Measurements from ENCODE around the gene TEAD1.

Gene TEAD1

DNA sequence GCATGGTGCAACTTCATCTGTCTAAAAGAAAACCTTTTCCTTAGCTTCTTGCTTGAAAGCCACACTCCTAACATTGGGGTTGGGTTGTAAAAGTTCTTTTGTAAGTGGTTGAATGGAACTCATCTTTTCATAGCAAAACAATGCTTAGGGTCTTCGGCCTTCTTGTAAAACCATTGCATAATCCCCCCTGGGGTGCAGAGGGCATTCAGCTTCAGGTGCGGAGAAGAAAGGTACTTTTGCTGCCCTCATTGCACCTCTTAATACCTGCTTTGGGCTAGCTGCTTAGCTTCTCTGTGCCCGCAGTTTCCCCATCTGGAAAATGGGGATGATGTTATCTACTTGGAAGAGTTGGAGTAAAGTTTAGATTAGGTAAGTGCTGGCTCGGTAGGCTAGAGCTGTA is 10.1 kb downstream of the TEAD1 start:
- Mint-ChIP-seq H3K4me3 (no peak overlapping the region), H3K9me3 (no peaks in the 10 kb centered on the region), H3K27me3 (peaks cover 60 to 98% of the 10 kb centered on the region in 2 donors), H3K4me1 (ENCODE audit: low read depth in 2 of 2) (no peaks in the 10 kb centered on the region), H3K27ac (no peak overlapping the region), H3K36me3 (ENCODE audit: insufficient read depth) (no peaks in the 10 kb centered on the region)
- DNase-seq (no peak), ATAC-seq (replicated peaks) (no peak)

DNA sequence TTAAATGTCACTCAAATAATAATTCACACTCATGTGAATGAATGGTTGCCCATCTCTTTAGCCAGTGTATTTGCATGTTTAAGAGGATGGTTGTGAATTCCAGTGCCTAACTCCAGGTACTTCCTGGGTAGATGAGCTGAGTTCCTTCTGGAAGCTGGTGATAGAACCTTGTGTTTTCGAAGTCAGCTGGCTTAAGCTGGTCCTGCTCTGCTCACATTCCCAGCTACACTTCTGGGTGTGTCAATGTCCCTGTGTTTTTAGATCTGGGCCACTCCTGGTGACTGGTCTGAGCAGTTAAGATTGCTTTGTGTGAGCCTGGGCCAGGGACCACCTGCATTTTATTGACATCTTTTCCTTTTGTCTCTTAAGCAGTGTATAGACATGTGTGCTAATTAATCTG is 10.6 kb downstream of the TEAD1 start:
- no peaks in the 10 kb centered on the region for H3K9me3 Mint-ChIP-seq
- H3K27me3 Mint-ChIP-seq = peaks cover 58 to 96% of the 10 kb centered on the region in 2 donors
- ATAC-seq (replicated peaks) (no peak), DNase-seq (no peak)
- H3K4me1 Mint-ChIP-seq (ENCODE audit: low read depth in 2 of 2) = no peaks in the 10 kb centered on the region
- no peak overlapping the region for H3K4me3 Mint-ChIP-seq
- H3K27ac Mint-ChIP-seq = no peak overlapping the region
- H3K36me3 Mint-ChIP-seq (ENCODE audit: insufficient read depth) = no peaks in the 10 kb centered on the region

DNA sequence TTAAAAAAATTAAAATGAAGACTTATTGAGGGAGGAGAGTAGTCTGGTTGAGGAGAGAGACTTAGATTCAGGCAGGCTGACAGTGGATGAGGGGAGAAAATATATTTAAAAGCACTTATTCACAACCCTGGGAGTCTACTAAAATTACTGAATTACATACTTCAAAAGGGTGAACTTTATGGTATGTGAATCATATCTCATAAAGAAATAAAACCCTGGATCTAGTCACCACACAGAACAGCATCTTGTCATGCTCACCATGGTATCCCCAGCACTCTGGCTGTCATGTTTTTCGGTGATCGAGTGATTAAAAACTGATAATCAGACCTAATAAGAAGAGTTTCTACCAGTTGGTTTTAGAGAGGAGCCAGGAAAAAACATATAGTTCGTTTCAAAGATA is 11.0 kb downstream of the TEAD1 start:
- Mint-ChIP-seq H3K4me3 (no peak overlapping the region), H3K27ac (no peak overlapping the region), H3K27me3 (peaks cover 56 to 96% of the 10 kb centered on the region in 2 donors), H3K36me3 (ENCODE audit: insufficient read depth) (no peaks in the 10 kb centered on the region), H3K4me1 (ENCODE audit: low read depth in 2 of 2) (no peaks in the 10 kb centered on the region), H3K9me3 (no peaks in the 10 kb centered on the region)
- no peak for ATAC-seq (replicated peaks)
- DNase-seq = no peak

DNA sequence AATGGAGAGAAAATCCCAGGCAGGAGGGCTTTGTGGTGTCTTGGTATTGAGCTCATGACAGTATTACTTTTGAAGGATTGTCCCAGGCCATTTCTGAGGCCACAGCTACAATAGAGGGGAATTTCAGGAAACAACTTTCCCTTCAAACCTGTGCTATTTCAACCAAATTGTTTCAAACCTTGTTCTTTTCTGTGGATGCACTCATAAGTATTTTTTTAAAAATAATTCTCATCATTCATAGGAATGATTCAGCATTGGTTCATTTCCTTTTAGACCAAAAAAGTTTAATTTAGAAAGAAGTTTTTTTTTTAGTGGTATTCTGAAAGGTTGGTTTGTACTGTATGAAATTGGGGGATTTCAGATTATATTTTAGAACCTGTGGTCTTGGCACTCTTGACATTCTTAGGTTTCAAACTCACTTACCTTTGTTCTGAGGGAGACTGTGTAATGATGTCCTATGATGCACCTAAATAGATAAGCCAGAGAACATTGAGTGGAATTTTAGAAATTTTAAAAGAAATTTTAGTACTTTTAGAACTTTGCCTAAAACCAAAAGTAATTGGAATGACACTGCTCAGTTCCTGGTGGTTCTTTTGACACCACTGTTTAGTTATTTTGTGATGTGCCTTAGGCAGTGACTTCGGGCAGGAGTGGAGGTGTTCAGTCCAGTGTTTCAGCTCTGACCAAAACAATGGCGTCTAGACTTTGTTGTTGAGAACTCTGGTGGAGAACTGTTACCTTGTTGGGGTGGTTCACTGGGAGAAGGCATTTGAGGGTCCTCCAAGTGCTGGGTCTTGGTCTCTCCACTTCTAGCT is 12.2 kb downstream of the TEAD1 start:
- H3K27ac Mint-ChIP-seq = no peak overlapping the region
- DNase-seq (no peak), ATAC-seq (replicated peaks) (no peak)
- no peaks in the 10 kb centered on the region for H3K4me1 Mint-ChIP-seq (ENCODE audit: low read depth in 2 of 2)
- no peaks in the 10 kb centered on the region for H3K9me3 Mint-ChIP-seq
- no peaks in the 10 kb centered on the region for H3K36me3 Mint-ChIP-seq (ENCODE audit: insufficient read depth)
- H3K27me3 Mint-ChIP-seq = peaks cover 51 to 96% of the 10 kb centered on the region in 2 donors
- no peak overlapping the region for H3K4me3 Mint-ChIP-seq

DNA sequence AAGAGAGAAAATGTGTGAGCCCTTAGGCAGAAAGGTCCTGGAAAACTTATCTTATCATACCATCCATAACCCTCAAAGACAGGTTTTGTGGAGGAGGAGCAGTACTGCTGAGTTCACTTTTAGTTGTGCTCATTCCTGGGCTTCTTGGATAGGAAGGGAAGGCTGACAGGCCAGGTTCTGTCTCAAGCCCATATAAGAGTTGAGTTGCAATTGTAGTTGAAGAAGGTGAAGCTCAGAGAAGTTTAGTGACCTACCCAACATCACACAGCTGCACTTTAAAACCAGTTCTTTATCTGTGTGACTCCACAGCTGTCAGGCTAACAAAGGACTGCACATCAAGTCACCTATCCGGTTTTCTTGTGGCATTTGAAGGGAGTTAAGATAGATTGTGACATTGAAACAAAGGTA is 13.0 kb downstream of the TEAD1 start:
- Mint-ChIP-seq H3K4me3 (no peak overlapping the region), H3K27ac (no peak overlapping the region), H3K36me3 (ENCODE audit: insufficient read depth) (no peaks in the 10 kb centered on the region), H3K27me3 (peaks cover 43 to 94% of the 10 kb centered on the region in 2 donors), H3K4me1 (ENCODE audit: low read depth in 2 of 2) (no peaks in the 10 kb centered on the region), H3K9me3 (no peaks in the 10 kb centered on the region)
- DNase-seq (no peak), ATAC-seq (replicated peaks) (no peak)

DNA sequence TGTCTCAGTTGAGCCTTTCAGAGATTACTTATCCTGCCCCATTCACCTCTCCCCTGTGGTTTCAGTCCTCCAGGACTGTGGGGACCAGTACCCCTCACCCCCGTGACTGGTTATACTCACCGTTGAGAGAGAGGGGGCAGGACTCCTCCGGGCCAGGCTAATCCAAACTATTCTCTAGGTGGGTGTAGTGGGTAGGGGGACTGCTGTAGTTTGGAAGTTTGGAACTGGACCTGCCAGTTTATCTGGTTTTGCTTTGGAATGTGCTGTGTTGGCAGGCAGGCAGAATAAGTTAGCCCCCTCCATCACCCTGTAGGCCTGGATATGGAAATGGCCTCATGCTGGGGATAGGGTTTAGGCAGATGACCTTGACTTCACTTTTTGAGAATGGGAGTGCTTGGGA is 13.5 kb downstream of the TEAD1 start:
- Mint-ChIP-seq H3K36me3 (ENCODE audit: insufficient read depth) (no peaks in the 10 kb centered on the region), H3K27me3 (peaks cover 39 to 94% of the 10 kb centered on the region in 2 donors)

DNA sequence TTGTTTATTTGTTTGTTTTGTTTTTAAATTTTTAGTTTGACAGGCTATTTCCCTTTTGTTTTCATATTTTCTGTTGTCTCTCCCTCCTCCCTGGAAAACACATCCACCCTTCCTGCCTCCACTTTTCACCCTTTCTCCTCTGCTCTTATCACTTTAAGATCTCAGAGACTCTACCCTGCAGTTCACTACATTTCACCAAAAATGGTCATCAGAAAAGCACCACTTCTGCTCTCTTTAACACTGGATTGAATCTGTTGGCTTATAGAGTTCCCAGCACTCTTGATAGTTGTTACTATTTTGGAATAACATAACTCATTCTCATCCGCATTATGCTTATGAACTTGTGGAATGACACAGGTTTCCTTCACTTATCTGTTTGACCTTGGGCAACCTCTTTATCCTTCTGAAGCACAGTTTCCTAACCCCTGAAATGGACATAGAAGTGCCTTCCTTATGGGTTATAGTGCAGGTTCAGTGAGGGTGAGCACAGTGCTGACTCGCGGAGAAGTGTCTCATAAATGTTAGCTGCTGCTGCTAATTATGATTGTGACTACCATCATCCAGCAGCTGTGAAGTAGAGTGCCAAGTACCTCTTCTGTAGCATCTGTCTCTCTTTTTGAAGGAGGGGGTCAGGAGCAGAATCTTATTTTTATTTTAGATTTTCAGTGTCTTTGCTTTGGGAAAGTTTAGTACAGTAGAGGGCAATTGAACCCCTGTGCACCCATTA is 15.0 kb downstream of the TEAD1 start:
- ATAC-seq (replicated peaks) (no peak), DNase-seq (no peak)
- Mint-ChIP-seq H3K9me3 (no peaks in the 10 kb centered on the region), H3K36me3 (ENCODE audit: insufficient read depth) (no peaks in the 10 kb centered on the region), H3K4me3 (no peak overlapping the region), H3K4me1 (ENCODE audit: low read depth in 2 of 2) (no peaks in the 10 kb centered on the region), H3K27me3 (peaks cover 43 to 94% of the 10 kb centered on the region in 2 donors), H3K27ac (no peak overlapping the region)

More for the DNA sequence above, 13.5 kb downstream of the TEAD1 start:
- Mint-ChIP-seq H3K27ac (no peak overlapping the region), H3K9me3 (no peaks in the 10 kb centered on the region), H3K4me3 (no peak overlapping the region), H3K4me1 (ENCODE audit: low read depth in 2 of 2) (no peaks in the 10 kb centered on the region)
- DNase-seq (no peak), ATAC-seq (replicated peaks) (no peak)

DNA sequence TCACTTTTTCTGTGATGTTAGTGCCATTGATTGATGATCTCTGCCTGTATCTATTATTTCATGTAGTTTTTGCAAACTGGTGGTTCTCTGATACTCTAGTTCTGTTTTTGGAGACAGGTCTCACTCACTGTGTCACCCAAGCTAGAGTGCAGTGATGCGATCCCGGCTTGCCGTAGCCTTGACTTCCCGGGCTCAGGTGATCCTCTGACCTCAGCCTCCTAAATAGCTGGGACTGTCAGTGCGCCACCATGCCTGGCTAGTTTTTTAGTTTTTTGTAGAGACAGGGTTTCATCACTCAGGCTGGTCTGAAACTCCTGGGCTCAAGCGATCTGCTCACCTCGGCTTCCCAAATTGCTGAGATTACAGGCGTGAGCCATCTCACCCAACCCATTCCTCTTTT is 16.4 kb downstream of the TEAD1 start:
- H3K4me3 Mint-ChIP-seq = no peak overlapping the region
- no peaks in the 10 kb centered on the region for H3K9me3 Mint-ChIP-seq
- no peak overlapping the region for H3K27ac Mint-ChIP-seq
- no peaks in the 10 kb centered on the region for H3K4me1 Mint-ChIP-seq (ENCODE audit: low read depth in 2 of 2)
- H3K27me3 Mint-ChIP-seq = peaks cover 56 to 94% of the 10 kb centered on the region in 2 donors
- DNase-seq (no peak), ATAC-seq (replicated peaks) (no peak)
- no peaks in the 10 kb centered on the region for H3K36me3 Mint-ChIP-seq (ENCODE audit: insufficient read depth)

DNA sequence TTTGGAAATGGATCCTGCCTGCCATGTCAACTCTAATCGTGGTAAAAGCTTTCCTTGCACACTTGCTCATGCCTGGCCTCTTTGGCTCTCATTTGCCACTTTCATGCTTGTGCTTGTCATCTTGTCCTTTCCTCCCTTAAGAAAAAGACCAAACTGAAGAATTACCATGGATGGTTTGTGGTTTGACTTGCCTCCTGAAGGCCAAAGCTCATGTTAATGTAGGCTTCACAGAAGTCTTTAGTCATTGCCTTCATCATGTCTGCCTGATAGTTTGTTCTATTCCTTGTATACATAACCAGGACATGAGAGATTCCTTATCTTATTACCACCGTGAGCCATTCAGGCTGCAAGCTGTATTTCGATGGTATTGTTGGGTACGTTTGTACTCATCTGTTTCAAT is 17.3 kb downstream of the TEAD1 start:
- Mint-ChIP-seq H3K4me1 (ENCODE audit: low read depth in 2 of 2) (no peaks in the 10 kb centered on the region), H3K36me3 (ENCODE audit: insufficient read depth) (no peaks in the 10 kb centered on the region), H3K27me3 (peaks cover 59 to 96% of the 10 kb centered on the region in 2 donors)

DNA sequence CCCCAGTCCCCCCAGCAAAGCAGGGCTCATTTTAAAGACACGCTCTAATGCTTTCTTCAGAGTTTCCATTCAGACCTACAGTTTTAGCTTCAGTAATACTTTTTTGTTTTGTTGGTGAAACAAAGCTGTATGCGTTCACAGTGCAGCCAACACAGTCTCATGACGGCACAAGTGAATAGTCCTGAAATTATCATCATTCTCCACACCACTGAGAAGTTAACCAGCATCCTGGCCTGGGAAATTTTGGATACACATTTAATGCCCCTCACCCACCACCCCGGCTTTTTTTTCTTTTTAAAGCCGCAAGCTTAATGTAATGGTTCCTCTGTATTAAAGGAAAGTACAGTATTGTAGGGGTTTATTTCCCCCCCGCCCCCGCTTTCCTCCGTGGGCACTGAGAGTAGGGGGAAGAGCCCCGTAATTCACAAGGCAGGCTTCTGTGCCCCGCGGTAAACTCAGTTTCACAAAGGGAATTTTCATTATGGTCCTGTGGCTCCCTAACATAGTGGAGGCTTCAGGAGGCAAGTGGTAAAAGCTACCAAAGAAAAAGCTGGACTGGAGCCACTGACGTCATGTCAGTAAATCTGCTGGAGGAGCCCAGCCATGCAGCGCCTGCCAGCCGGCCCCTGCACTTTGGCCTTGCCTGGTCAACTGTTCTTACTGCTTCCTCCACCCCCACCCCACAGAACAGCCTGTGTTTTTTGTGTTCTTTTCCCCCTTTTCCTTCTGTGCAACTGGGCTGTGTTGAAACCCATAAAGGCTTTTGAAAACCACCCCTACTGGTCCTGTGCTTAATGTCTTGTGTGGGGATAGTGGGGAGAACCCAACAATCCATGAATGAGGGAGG is 18.2 kb downstream of the TEAD1 start:
- Mint-ChIP-seq H3K27me3 (peaks cover 68 to 96% of the 10 kb centered on the region in 2 donors), H3K4me1 (ENCODE audit: low read depth in 2 of 2) (no peaks in the 10 kb centered on the region), H3K27ac (no peak overlapping the region), H3K36me3 (ENCODE audit: insufficient read depth) (no peaks in the 10 kb centered on the region), H3K4me3 (no peak overlapping the region), H3K9me3 (no peaks in the 10 kb centered on the region)
- ATAC-seq (replicated peaks) (no peak), DNase-seq (no peak)

More for the DNA sequence above, 17.3 kb downstream of the TEAD1 start:
- Mint-ChIP-seq H3K4me3 (no peak overlapping the region), H3K9me3 (no peaks in the 10 kb centered on the region), H3K27ac (no peak overlapping the region)
- ATAC-seq (replicated peaks) = no peak
- no peak for DNase-seq

DNA sequence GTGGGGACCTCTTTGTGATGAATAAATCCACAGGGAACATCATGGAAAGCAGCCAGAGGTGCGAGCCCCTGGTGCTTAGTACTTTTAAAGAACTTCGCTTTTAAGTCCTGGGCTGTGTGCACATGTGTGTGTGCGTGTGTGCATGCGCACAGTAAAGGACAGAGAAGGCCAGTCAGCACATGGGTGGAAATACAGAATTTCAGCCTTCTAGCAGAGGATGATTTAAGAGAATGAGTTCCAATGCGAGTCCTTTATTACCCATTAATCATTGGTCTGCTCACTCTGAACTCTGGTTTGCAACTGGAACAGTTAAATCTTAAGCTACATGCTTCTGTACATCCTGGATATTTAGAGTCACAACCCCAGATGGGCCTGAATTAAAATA is 18.9 kb downstream of the TEAD1 start:
- Mint-ChIP-seq H3K27me3 (peaks cover 73 to 96% of the 10 kb centered on the region in 2 donors), H3K4me3 (no peak overlapping the region), H3K4me1 (ENCODE audit: low read depth in 2 of 2) (peaks cover 2% of the 10 kb centered on the region in 2 donors), H3K27ac (no peak overlapping the region), H3K9me3 (no peaks in the 10 kb centered on the region), H3K36me3 (ENCODE audit: insufficient read depth) (no peaks in the 10 kb centered on the region)
- DNase-seq (no peak), ATAC-seq (replicated peaks) (no peak)

DNA sequence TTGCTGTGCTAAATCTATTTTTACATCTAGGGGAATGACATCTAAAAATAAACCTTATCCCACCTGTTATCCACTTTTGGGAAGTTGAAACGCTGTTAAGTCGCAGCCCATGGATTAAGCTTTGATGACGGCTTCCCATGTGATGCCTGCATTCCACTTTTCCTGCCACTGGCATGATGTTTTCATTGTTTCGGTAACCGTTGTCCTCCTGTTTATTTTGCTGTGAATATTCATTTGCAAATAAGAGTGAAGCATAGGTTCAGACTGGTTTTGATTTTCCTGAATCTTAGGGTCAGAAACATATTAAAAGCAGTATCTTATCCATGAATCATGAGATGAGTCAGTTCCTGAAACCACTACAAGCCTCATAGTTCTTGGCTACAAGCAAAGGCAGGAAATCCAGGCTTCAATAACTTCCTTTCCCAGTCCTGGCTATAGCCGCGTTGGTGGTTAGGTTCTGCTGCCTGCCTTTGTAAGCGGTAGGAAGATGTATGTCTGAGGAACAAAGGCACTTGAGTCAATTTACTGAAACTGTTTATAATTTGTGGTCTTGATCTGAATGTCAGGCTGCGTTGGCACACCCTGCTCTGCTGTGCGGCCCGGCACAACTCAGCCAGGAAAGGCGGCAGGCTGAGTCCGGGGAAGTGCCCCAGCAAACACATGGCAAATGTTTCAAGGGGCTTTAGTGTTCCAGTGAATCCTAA is 19.4 kb downstream of the TEAD1 start:
- no peaks in the 10 kb centered on the region for H3K9me3 Mint-ChIP-seq
- ATAC-seq (replicated peaks) = no peak
- no peak overlapping the region for H3K27ac Mint-ChIP-seq
- no peak for DNase-seq
- H3K36me3 Mint-ChIP-seq (ENCODE audit: insufficient read depth) = no peaks in the 10 kb centered on the region
- H3K4me1 Mint-ChIP-seq (ENCODE audit: low read depth in 2 of 2) = peaks cover 4% of the 10 kb centered on the region in 2 donors
- peaks cover 71 to 96% of the 10 kb centered on the region in 2 donors for H3K27me3 Mint-ChIP-seq
- H3K4me3 Mint-ChIP-seq = no peak overlapping the region

DNA sequence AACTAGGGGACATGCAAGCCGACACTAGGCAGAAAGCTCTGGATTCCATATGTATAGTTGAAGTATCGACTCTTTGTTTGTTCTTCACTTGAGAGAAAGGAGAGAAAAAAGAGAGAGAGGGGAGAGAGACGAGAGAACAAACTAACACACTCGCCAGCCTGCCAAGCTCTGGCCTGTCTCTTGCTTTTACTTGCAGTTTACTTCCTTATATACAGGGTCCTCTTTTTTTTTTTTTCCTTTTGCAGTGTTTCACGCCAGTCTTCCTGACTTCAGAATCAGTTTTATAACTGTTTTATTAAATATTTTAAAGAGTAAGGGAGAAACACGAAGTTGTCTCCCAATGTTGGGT is 19.9 kb downstream of the TEAD1 start:
- Mint-ChIP-seq H3K4me3 (no peak overlapping the region), H3K27ac (no peak overlapping the region), H3K4me1 (ENCODE audit: low read depth in 2 of 2) (peaks cover 4% of the 10 kb centered on the region in 2 donors), H3K27me3 (peaks cover 66 to 91% of the 10 kb centered on the region in 2 donors), H3K36me3 (ENCODE audit: insufficient read depth) (no peaks in the 10 kb centered on the region), H3K9me3 (no peaks in the 10 kb centered on the region)
- ATAC-seq (replicated peaks) (no peak), DNase-seq (no peak)

Data from effector memory CD8-positive, alpha-beta T cell (primary cell).